ENCODE results near the gene MOB1B. TPM values are rescaled to one million over a fixed set of nuclear protein-coding genes. Genes with fewer than 3 reads are reported as not detected.
"Not testable (repeated sequence)": the region's sequence is repeated elsewhere in the genome, so short reads cannot be mapped to it uniquely, and the experiment has no call there.

Gene MOB1B
- total and polyA plus RNA-seq, 9 donors: 6.4 to 25.7 (median 17.6) TPM

GRCh38 chr4:71020611-71021010 lies 118.4 kb downstream of the MOB1B start:
- Histone ChIP-seq H3K4me1 (ENCODE audit: insufficient read depth) (no peaks in the 10 kb centered on the region), H3K4me3 (no peak overlapping the region), H3K27me3 (no peaks in the 10 kb centered on the region), H3K27ac (no peak overlapping the region), H3K36me3 (no peaks in the 10 kb centered on the region), H3K9me3 (no peaks in the 10 kb centered on the region)
- 6 to 17% (median 10%) methylated on average over 1 of the region's 1 CpG for WGBS, 3 donors
- intact Hi-C loops (cut with DNase I): no loop called here
- DNase-seq: no peak
- TF ChIP-seq POLR2A (IDR thresholded peaks at IDR 0.05): no peak

- H3K4me3 ChIP-seq: no peak overlapping the region
- no peak for DNase-seq
- no peaks in the 10 kb centered on the region for H3K4me1 ChIP-seq (ENCODE audit: insufficient read depth)
- no peaks in the 10 kb centered on the region for H3K9me3 ChIP-seq
- intact Hi-C loops (cut with DNase I): no loop called here
- H3K27me3 ChIP-seq: no peaks in the 10 kb centered on the region
- H3K27ac ChIP-seq: no peak overlapping the region
- TF ChIP-seq POLR2A (IDR thresholded peaks at IDR 0.05): no peak
- no peak for TF ChIP-seq EP300 (IDR thresholded peaks at IDR 0.05)
- TF ChIP-seq CTCF (IDR thresholded peaks at IDR 0.05): no peak
- H3K36me3 ChIP-seq: no peaks in the 10 kb centered on the region
- 71 to 76% (median 73%) methylated on average over 3 of the region's 3 CpGs for WGBS, 3 donors
Measured at GRCh38 chr4:71025654-71026053, 123.5 kb downstream of the MOB1B start.

- TF ChIP-seq POLR2A (IDR thresholded peaks at IDR 0.05) (no peak), EP300 (IDR thresholded peaks at IDR 0.05) (no peak), CTCF (IDR thresholded peaks at IDR 0.05) (no peak)
- intact Hi-C loops (cut with DNase I): no loop called here
- no peak for DNase-seq
- no peaks in the 10 kb centered on the region for H3K4me1 ChIP-seq (ENCODE audit: insufficient read depth)
- no peaks in the 10 kb centered on the region for H3K27me3 ChIP-seq
- H3K27ac ChIP-seq: no peak overlapping the region
- H3K9me3 ChIP-seq: no peaks in the 10 kb centered on the region
- 53 to 68% (median 55%) methylated on average over 2 of the region's 2 CpGs for WGBS, 3 donors
- H3K36me3 ChIP-seq: no peaks in the 10 kb centered on the region
- no peak overlapping the region for H3K4me3 ChIP-seq
Measured at GRCh38 chr4:71026086-71026485, 123.9 kb downstream of the MOB1B start.

- no peaks in the 10 kb centered on the region for H3K27me3 ChIP-seq
- no peaks in the 10 kb centered on the region for H3K4me1 ChIP-seq (ENCODE audit: insufficient read depth)
- WGBS, 3 donors: 96 to 100% (median 98%) methylated on average over 1 of the region's 1 CpG
- no peak for DNase-seq
- TF ChIP-seq CTCF (IDR thresholded peaks at IDR 0.05) (no peak), EP300 (IDR thresholded peaks at IDR 0.05) (no peak), POLR2A (IDR thresholded peaks at IDR 0.05) (no peak)
- no peaks in the 10 kb centered on the region for H3K36me3 ChIP-seq
- H3K4me3 ChIP-seq: no peak overlapping the region
- H3K9me3 ChIP-seq: no peaks in the 10 kb centered on the region
- intact Hi-C loops (cut with DNase I): no loop called here
- H3K27ac ChIP-seq: no peak overlapping the region
Measured at GRCh38 chr4:71027611-71028010, 125.4 kb downstream of the MOB1B start.

- Histone ChIP-seq H3K4me3 (no peak overlapping the region), H3K36me3 (no peaks in the 10 kb centered on the region), H3K27ac (no peak overlapping the region), H3K27me3 (no peaks in the 10 kb centered on the region), H3K9me3 (no peaks in the 10 kb centered on the region), H3K4me1 (ENCODE audit: insufficient read depth) (no peaks in the 10 kb centered on the region)
- intact Hi-C loops (cut with DNase I): no loop called here
- no peak for DNase-seq
- WGBS, 3 donors: 68 to 78% (median 74%) methylated on average over 1 of the region's 1 CpG
- TF ChIP-seq EP300 (IDR thresholded peaks at IDR 0.05) (no peak), POLR2A (IDR thresholded peaks at IDR 0.05) (no peak), CTCF (IDR thresholded peaks at IDR 0.05) (no peak)
Measured at GRCh38 chr4:71029504-71029903, 127.3 kb downstream of the MOB1B start.

GRCh38 chr4:71032106-71032505 lies 129.9 kb downstream of the MOB1B start:
- intact Hi-C loops (cut with DNase I); H3K27me3 ChIP-seq; H3K36me3 ChIP-seq; H3K27ac ChIP-seq; DNase-seq; H3K4me3 ChIP-seq; H3K9me3 ChIP-seq; H3K4me1 ChIP-seq (ENCODE audit: insufficient read depth): not testable (repeated sequence)
- WGBS, 3 donors: 87 to 96% (median 94%) methylated on average over 9 to 10 of the region's 10 CpGs
